NB4 (cell line): ENCODE results near the gene ANKRD31.

Source experiments
- CTCF ChIP-seq: IDR thresholded peaks from one replicate; pipeline ENCODE4 v1.5.1; 2012; ENCODE audit warnings: low read depth, low read length
- MAX ChIP-seq: IDR thresholded peaks from 2 replicates; pipeline ENCODE4 v1.6.1; 2011; ENCODE audit warnings: low read depth, low read length
- MYC ChIP-seq: IDR thresholded peaks from 2 replicates; pipeline ENCODE4 v1.6.1; 2011; ENCODE audit warnings: low read depth, low read length
- POLR2A ChIP-seq: IDR thresholded peaks from 2 replicates; pipeline ENCODE4 v1.6.1; 2011; ENCODE audit warnings: mild to moderate bottlenecking; ENCODE audit not compliant: insufficient read length; ENCODE audit errors: extremely low read depth

- TF ChIP-seq CTCF, result no peak
- TF ChIP-seq POLR2A, result no peak
- TF ChIP-seq MAX, result no peak
- no peak for TF ChIP-seq MYC
Observed at GRCh38 chr5:75279321-75279720, 42.6 kb upstream of the ANKRD31 start.
